Activated CD8-positive, alpha-beta memory T cell treated with anti-CD3 and anti-CD28 coated beads, Interleukin-2, amount 50 U/mL, for 48 hours (primary cell): ENCODE measurements around the gene FTH1.

Source experiments
- DNase-seq: peaks from one replicate; pipeline ENCODE4 v3.0.0-alpha.2; 2020

Gene FTH1

GRCh38 chr11:61978703-61979661 lies 11.5 kb upstream of the FTH1 start:
- DNase-seq: no peak

GRCh38 chr11:61976813-61977475 lies 9.5 kb upstream of the FTH1 start:
- no peak for DNase-seq

- DNase-seq: no peak
Measured at GRCh38 chr11:61976420-61976800, 9.0 kb upstream of the FTH1 start.

GRCh38 chr11:61975638-61976419 lies 8.4 kb upstream of the FTH1 start:
- no peak for DNase-seq

GRCh38 chr11:61974766-61975631 lies 7.6 kb upstream of the FTH1 start:
- peak; percentile 34 for DNase-seq

GRCh38 chr11:61973476-61974162 lies 6.2 kb upstream of the FTH1 start:
- peak; percentile 44 for DNase-seq

GRCh38 chr11:61972672-61973475 lies 5.4 kb upstream of the FTH1 start:
- DNase-seq: peak; percentile 51

- peak; percentile 41 for DNase-seq
Measured at GRCh38 chr11:61972112-61972671, 4.8 kb upstream of the FTH1 start.

- DNase-seq: no peak
Measured at GRCh38 chr11:61971248-61972111, 4.0 kb upstream of the FTH1 start.

GRCh38 chr11:61969838-61970662 lies 2.6 kb upstream of the FTH1 start:
- DNase-seq: no peak

GRCh38 chr11:61969391-61969758 lies 1.9 kb upstream of the FTH1 start:
- DNase-seq: no peak

GRCh38 chr11:61968758-61969390 lies 1.4 kb upstream of the FTH1 start:
- DNase-seq: no peak

GRCh38 chr11:61967924-61968757 lies 707 bp upstream of the FTH1 start:
- DNase-seq: peak; percentile 76

- DNase-seq: peak; percentile 68
Measured at GRCh38 chr11:61966734-61967115, 709 bp downstream of the FTH1 start.

- peak; percentile 38 for DNase-seq
Measured at GRCh38 chr11:61964666-61965271, 2.7 kb downstream of the FTH1 start.

GRCh38 chr11:61964058-61964665 lies 3.3 kb downstream of the FTH1 start:
- DNase-seq: peak; percentile 43
